HG03025 (cell line): ENCODE measurements around the gene KCTD3.

ENCODE experiments used
- ATAC-seq: cut with Tn5 transposase; IDR thresholded peaks from one replicate; pipeline ENCODE4 v1.9.1; 2021; ENCODE audit warnings: mild to moderate bottlenecking, moderate library complexity; ENCODE audit not compliant: unreplicated experiment, low FRiP score

Gene KCTD3

GRCh38 chr1:215650446-215651149 lies 83.5 kb downstream of the KCTD3 start:
- no peak for ATAC-seq

- no peak for ATAC-seq
Measured at GRCh38 chr1:215651867-215652266, 84.8 kb downstream of the KCTD3 start.

- ATAC-seq = no peak
Measured at GRCh38 chr1:215652371-215652770, 85.3 kb downstream of the KCTD3 start.

GRCh38 chr1:215657047-215657446 lies 89.9 kb downstream of the KCTD3 start:
- ATAC-seq = no peak

- no peak for ATAC-seq
Measured at GRCh38 chr1:215660259-215660658, 93.2 kb downstream of the KCTD3 start.

GRCh38 chr1:215661033-215661432 lies 93.9 kb downstream of the KCTD3 start:
- no peak for ATAC-seq

GRCh38 chr1:215665215-215665614 lies 98.1 kb downstream of the KCTD3 start:
- no peak for ATAC-seq

GRCh38 chr1:215667761-215668160 lies 100.7 kb downstream of the KCTD3 start:
- no peak for ATAC-seq

- no peak for ATAC-seq
Measured at GRCh38 chr1:215669806-215670491, 102.8 kb downstream of the KCTD3 start.
